Progenitor cell of endocrine pancreas (in vitro differentiated cells): Measurements from ENCODE around the gene ALAS1. TPM values are rescaled to one million over a fixed set of nuclear protein-coding genes. Genes with fewer than 3 reads are reported as not detected.

ENCODE experiments used
- DNase-seq: peaks from one replicate; pipeline ENCODE4 v3.0.0; 2021; ENCODE audit warnings: low spot score; ENCODE audit not compliant: unreplicated experiment
- H3K27ac Mint-ChIP-seq: 2 replicates; pipeline ENCODE4 v1.8.0; 2021; ENCODE audit warnings: mild to moderate bottlenecking, moderate library complexity, mixed read lengths
- H3K27me3 Mint-ChIP-seq: 2 replicates; pipeline ENCODE4 v1.8.0; 2021; ENCODE audit warnings: mixed read lengths
- H3K36me3 Mint-ChIP-seq: 2 replicates; pipeline ENCODE4 v1.8.0; 2022; ENCODE audit warnings: mixed read lengths; ENCODE audit not compliant: insufficient read depth
- H3K4me1 Mint-ChIP-seq: 2 replicates; pipeline ENCODE4 v1.8.0; 2021; ENCODE audit warnings: low read depth, mixed read lengths
- H3K4me3 Mint-ChIP-seq: 2 replicates; pipeline ENCODE4 v1.8.0; 2021; ENCODE audit warnings: low read depth, mild to moderate bottlenecking, moderate library complexity, mixed read lengths
- H3K9me3 Mint-ChIP-seq: 2 replicates; pipeline ENCODE4 v1.8.0; 2021; ENCODE audit warnings: low read depth, mixed read lengths
- total RNA-seq: library from RNA; stranded (reverse); gene quantifications from 2 replicates; pipeline ENCODE4 v1.2.1, GENCODE V29; 2021
- TF ChIP-seq, protein P1 (sequence below): fragments of 200-600 bp; sonication (generic); IDR thresholded peaks from one replicate; pipeline ENCODE4 v1.5.0; 2021; ENCODE audit warnings: antibody characterized with exemption, mild to moderate bottlenecking; ENCODE audit not compliant: unreplicated experiment

ALAS1 gene
- total RNA-seq, 1 donor from 2014 or later: 32.2 TPM

DNA sequence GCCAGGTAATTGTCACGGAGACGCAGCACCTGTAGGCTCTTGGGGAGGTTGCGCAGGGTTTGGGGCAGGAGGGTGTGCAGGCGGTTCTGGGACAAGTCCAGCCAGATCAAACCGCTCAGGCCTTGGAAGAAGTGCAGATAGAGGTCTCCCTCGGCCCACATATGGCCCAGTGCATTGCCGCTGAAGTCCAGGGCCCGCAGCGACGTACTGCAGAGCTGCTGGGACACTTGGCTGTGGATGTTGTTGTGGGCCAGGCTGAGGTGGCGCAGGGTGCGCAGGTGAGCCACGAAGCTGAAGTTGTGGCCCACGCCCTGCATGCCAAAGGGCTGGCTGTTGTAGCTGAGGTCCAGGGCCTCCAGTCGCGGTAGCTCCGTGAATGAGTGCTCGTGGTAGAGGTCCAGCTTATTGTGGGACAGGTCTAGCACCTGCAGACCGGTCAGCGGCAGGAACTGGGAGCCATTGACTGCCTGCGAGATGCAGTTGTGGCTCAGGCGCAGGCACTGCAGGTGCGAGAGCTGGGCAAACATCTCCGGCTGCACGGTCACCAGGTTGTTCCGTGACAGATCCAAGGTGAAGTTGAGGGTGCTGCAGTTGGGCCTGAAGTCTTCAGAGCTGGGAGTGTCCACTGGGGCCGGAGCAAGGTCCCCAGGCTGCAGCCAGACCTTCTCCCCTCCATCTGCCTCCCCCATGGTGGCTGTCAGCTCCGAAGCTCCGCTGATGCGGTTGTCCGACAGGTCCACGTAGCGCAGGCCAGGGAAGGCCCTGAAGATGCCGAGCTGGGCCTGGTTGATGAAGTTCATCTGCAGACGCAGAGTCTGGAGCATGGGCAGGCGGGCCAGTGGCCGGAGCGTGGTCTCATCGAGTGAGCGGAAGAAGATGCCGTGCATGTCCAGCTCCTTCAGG is 24.6 kb downstream of the ALAS1 start:
- DNase-seq: no peak
- Mint-ChIP-seq H3K27me3 (no peaks in the 10 kb centered on the region), H3K27ac (no peak overlapping the region)

DNA sequence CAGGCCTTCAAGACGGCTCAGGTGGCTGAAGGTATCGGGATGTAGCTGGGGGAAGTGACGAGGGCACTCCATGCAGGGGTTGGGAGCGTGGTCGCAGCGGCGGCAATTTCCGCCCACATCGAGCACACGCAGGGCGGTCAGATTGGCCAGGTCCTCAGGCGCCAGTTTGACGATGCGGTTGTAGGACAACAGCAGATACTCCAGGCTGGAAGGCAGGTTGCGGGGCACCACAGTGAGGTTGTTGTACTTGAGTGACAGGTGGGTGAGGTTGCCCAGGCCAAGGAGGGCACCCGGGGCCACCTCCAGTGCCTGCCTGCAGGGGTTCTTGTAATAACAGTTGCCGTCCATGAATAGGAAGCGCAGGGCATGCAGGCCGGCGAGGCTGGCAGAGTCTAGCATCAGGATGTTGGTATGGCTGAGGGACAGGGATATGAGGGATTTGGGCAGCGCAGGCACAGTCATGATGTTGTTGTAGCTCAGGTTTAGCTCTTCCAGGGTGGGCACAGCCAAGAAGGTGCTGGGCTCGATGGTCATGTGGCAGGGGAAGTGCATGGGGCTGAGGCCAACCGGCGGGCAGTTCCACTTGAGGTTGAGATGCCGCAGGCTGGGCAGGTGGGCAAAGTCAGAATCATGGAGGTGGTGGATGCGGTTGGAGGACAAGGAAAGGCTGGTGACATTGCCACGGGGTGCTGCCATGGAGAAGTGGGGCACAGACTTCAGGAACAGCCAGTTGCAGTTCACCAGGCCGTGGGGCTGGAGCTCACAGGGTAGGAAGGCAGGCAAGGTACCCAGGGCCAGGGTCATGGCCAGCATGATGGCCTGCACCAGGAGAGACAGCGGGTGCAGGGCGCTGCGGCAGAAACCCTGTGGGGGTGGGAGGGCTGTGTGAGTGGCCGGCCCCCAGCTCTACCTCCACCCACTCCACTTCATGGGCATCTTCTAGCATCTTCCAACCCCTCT is 25.8 kb downstream of the ALAS1 start:
- no peak overlapping the region for H3K4me3 Mint-ChIP-seq
- H3K36me3 Mint-ChIP-seq: no peaks in the 10 kb centered on the region
- DNase-seq: no peak
- H3K9me3 Mint-ChIP-seq: no peaks in the 10 kb centered on the region
- H3K27ac Mint-ChIP-seq: peak overlapping the region; percentile 44
- H3K4me1 Mint-ChIP-seq: peaks cover 2% of the 10 kb centered on the region
- H3K27me3 Mint-ChIP-seq: no peaks in the 10 kb centered on the region
- TF ChIP-seq, protein P1, sequence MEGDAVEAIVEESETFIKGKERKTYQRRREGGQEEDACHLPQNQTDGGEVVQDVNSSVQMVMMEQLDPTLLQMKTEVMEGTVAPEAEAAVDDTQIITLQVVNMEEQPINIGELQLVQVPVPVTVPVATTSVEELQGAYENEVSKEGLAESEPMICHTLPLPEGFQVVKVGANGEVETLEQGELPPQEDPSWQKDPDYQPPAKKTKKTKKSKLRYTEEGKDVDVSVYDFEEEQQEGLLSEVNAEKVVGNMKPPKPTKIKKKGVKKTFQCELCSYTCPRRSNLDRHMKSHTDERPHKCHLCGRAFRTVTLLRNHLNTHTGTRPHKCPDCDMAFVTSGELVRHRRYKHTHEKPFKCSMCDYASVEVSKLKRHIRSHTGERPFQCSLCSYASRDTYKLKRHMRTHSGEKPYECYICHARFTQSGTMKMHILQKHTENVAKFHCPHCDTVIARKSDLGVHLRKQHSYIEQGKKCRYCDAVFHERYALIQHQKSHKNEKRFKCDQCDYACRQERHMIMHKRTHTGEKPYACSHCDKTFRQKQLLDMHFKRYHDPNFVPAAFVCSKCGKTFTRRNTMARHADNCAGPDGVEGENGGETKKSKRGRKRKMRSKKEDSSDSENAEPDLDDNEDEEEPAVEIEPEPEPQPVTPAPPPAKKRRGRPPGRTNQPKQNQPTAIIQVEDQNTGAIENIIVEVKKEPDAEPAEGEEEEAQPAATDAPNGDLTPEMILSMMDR: no peak

More for the DNA sequence above, 24.6 kb downstream of the ALAS1 start:
- Mint-ChIP-seq H3K9me3 (no peaks in the 10 kb centered on the region), H3K4me1 (peaks cover 2% of the 10 kb centered on the region), H3K36me3 (no peaks in the 10 kb centered on the region), H3K4me3 (no peak overlapping the region)
- TF ChIP-seq, protein P1: no peak

DNA sequence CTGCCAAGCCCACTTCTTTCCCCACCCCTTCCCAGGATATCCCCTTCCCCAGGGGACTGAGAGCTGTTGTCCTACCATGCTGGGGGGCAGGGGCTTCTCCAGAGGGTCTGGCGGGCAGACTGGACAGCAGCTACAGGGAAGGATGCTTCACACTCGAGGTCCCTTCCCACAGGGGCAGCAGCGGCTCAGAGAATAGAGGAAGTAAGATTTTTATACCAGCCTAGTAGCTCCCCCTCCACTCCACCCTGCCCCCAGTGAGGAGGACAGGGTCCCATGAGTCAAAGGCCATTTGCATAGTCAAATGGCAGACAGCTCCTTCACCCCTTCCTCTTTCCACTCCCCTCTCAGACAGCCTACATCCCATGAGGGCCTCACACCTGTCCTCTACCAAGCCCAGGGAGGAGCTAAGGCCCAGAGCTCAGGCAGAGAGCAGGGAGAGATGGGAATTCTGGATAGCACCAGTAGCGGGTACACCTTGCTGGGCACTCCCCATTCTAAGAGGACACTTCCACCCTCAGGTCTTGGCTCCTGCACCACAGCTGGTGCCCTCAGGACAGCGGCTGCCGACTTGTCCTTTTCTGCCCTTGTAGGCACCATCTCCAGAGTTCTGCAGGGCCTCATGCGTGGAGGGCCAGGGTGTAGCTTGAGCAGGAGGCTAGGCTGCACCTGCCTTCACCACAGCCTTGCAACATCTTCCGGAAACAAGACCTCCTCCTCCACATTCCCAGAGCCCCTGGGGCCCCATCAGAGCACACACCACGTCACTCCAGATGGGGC is 27.7 kb downstream of the ALAS1 start, which contains the start of gene TLR9:
Gene TLR9, minus strand, starts transcription at position 194 of the 777 bp plus-strand sequence. Its CDS starts 116 bp downstream, at position 78.
- no peak for DNase-seq
- Mint-ChIP-seq H3K4me3 (no peak within 1 kb of the TSS), H3K27me3 (no peaks in the 10 kb centered on the region), H3K4me1 (no peaks in the 10 kb centered on the region), H3K36me3 (no peaks in the 10 kb centered on the region), H3K9me3 (no peaks in the 10 kb centered on the region), H3K27ac (no peak within 1 kb of the TSS)
- TF ChIP-seq, protein P1: no peak

DNA sequence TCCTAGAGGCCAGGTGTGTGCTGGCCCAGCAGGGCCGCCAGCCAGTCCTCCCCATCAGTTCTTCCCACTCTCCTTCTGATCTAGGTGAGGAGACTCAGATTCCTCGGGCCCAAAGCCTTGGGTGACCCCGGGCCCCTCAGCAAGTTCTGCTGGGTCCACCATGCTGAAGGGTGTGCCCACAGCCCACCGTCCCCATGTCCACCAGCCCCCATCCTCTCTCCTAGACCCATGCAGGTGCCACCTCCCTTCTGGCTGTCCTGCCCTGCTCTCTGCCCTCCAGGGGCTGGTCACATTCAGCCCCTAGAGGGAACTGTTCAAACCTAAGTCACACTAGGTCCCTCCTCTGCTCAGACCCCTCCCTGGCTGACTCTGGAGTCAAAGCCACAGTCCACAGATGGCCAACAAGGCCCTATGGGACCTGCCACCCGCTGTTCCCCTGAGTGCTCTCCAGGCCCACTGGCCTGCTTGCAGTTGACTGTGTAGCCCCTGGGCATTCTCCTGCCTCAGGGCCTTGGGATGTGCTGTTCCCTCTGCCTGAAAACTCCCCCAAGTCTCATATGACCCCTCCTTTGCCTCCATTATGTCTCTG is 28.4 kb downstream of the ALAS1 start:
- no peaks in the 10 kb centered on the region for H3K9me3 Mint-ChIP-seq
- H3K27ac Mint-ChIP-seq: no peak overlapping the region
- no peaks in the 10 kb centered on the region for H3K27me3 Mint-ChIP-seq
- TF ChIP-seq, protein P1: no peak
- no peaks in the 10 kb centered on the region for H3K36me3 Mint-ChIP-seq
- H3K4me1 Mint-ChIP-seq: no peaks in the 10 kb centered on the region
- DNase-seq: no peak
- H3K4me3 Mint-ChIP-seq: no peak overlapping the region
